HepG2 (cell line): ENCODE data around the gene RAB32. TPM values are rescaled to one million over a fixed set of nuclear protein-coding genes. Genes with fewer than 3 reads are reported as not detected.

Experiments used
- BORCS8-MEF2B ChIP-seq: sonication (generic); formaldehyde crosslinking; IDR thresholded peaks from 2 replicates; pipeline ENCODE4 v1.8.0; 2022; ENCODE audit warnings: mild to moderate bottlenecking, missing genetic modification reagents
- CAMTA2 ChIP-seq: sonication (generic); formaldehyde crosslinking; IDR thresholded peaks from 2 replicates; pipeline ENCODE4 v1.4.0; 2020; ENCODE audit warnings: mild to moderate bottlenecking, missing genetic modification reagents, borderline replicate concordance
- DMAP1 ChIP-seq: IDR thresholded peaks from 2 replicates; pipeline ENCODE4 v1.6.1; 2016
- ETV5 ChIP-seq: IDR thresholded peaks from 2 replicates; pipeline ENCODE4 v1.6.1; 2018; ENCODE audit warnings: missing biosample characterization, missing genetic modification reagents, inconsistent platforms, borderline replicate concordance
- HNF4G ChIP-seq, 2 experiments: sonication (generic) in 1 of 2; formaldehyde crosslinking in 1 of 2; IDR thresholded peaks; 2 replicates each; pipeline versions ENCODE4 v1.4.0 to v1.6.1; 2011 to 2020; ENCODE audit warnings: borderline replicate concordance in 2 of 2, low read depth in 2 of 2, mild to moderate bottlenecking in 2 of 2, low read length in 1 of 2, missing genetic modification reagents in 1 of 2, moderate library complexity in 1 of 2
- MED1 ChIP-seq: sonication (generic); formaldehyde crosslinking; IDR thresholded peaks from 2 replicates; pipeline ENCODE4 v1.4.0; 2020; ENCODE audit warnings: missing genetic modification reagents
- NFE2 ChIP-seq: sonication (generic); formaldehyde crosslinking; IDR thresholded peaks from 2 replicates; pipeline ENCODE4 v1.4.0; 2020; ENCODE audit warnings: missing genetic modification reagents
- PCBP1 ChIP-seq: fragments of 200-400 bp; formaldehyde crosslinking; IDR thresholded peaks from 2 replicates; pipeline ENCODE4 v1.6.1; 2017; ENCODE audit warnings: mild to moderate bottlenecking, low read depth, low read length, borderline replicate concordance
- PITX1 ChIP-seq: sonication (generic); formaldehyde crosslinking; IDR thresholded peaks from 2 replicates; pipeline ENCODE4 v1.5.1; 2020; ENCODE audit warnings: mild to moderate bottlenecking, missing genetic modification reagents
- SATB2 ChIP-seq: sonication (generic); formaldehyde crosslinking; IDR thresholded peaks from 2 replicates; pipeline ENCODE4 v1.5.0; 2020; ENCODE audit warnings: missing genetic modification reagents
- SOX13 ChIP-seq, 3 experiments: fragments of 450-650 bp in 1 of 3; sonication (generic) in 1 of 3; formaldehyde crosslinking in 1 of 3; IDR thresholded peaks in 2 of 3; conservative IDR thresholded peaks in 1 of 3; 2 replicates each; pipeline versions ENCODE4 v1.5.0 to v1.6.1; 2016 to 2020; ENCODE audit warnings: antibody characterized with exemption in 1 of 3, mild to moderate bottlenecking in 1 of 3, missing compliant biosample characterization in 1 of 3, missing genetic modification reagents in 1 of 3, moderate library complexity in 1 of 3
- SSRP1 ChIP-seq: IDR thresholded peaks from 2 replicates; pipeline ENCODE4 v1.6.1; 2016; ENCODE audit warnings: control low read depth
- SYNCRIP ChIP-seq: fragments of 200-400 bp; formaldehyde crosslinking; IDR thresholded peaks from 2 replicates; pipeline ENCODE4 v1.6.1; 2018; ENCODE audit warnings: mild to moderate bottlenecking, low read depth, low read length; ENCODE audit not compliant: insufficient read depth
- WIZ ChIP-seq: sonication (generic); formaldehyde crosslinking; IDR thresholded peaks from 2 replicates; pipeline ENCODE4 v1.5.1; 2020; ENCODE audit warnings: mild to moderate bottlenecking, missing genetic modification reagents
- ZNF121 ChIP-seq: sonication (generic); formaldehyde crosslinking; IDR thresholded peaks from 2 replicates; pipeline ENCODE4 v1.5.0; 2020; ENCODE audit warnings: mild to moderate bottlenecking, missing genetic modification reagents
- ZNF343 ChIP-seq: sonication (generic); formaldehyde crosslinking; IDR thresholded peaks from 2 replicates; pipeline ENCODE4 v1.4.0; 2020; ENCODE audit warnings: mild to moderate bottlenecking, missing genetic modification reagents
- ZNF792 ChIP-seq: IDR thresholded peaks from 2 replicates; pipeline ENCODE4 v1.6.1; 2016
- polyA plus RNA-seq, 8 experiments: library from polyadenylated mRNA; depleted of rRNA in 3 of 8; stranded (reverse) in 7 of 8; unstranded in 1 of 8; fragments of >200 nt; fragmentation: Illumina TruSeq in 4 of 8; extraction: Trizol in 4 of 8; gene quantifications; 2 replicates each; pipeline versions ENCODE4 v1.2.1 to v1.2.3, GENCODE V29; 2011 to 2016; ENCODE audit warnings: low read depth in 4 of 8, missing spikeins in 1 of 8, mixed read lengths in 1 of 8; ENCODE audit not compliant: insufficient read depth in 1 of 8
- total RNA-seq, 5 experiments: library from RNA; depleted of rRNA; stranded (reverse); fragments of >200 nt; fragmentation: Illumina TruSeq; extraction: Trizol; gene quantifications; 2 replicates each; pipeline ENCODE4 v1.2.3, GENCODE V29; 2016; ENCODE audit warnings: low read depth in 1 of 5
- TF ChIP-seq, protein P1 (sequence below): sonication (generic); formaldehyde crosslinking; IDR thresholded peaks from 2 replicates; pipeline ENCODE4 v1.4.0; 2020; ENCODE audit warnings: mild to moderate bottlenecking, missing genetic modification reagents
- TF ChIP-seq, protein P2 (sequence below): sonication (generic); formaldehyde crosslinking; IDR thresholded peaks from 2 replicates; pipeline ENCODE4 v1.4.0; 2020; ENCODE audit warnings: missing genetic modification reagents, borderline replicate concordance
- TF ChIP-seq, protein P3 (sequence below): IDR thresholded peaks from 2 replicates; pipeline ENCODE4 v1.4.0; 2020; ENCODE audit warnings: mild to moderate bottlenecking, missing genetic modification reagents

The RAB32 gene
- total and polyA plus RNA-seq, 2 of the 13 experiments (the other 11 are each of a cell fraction or from before 2014, with no cell fraction given), result 43.7 to 93.9 TPM

DNA sequence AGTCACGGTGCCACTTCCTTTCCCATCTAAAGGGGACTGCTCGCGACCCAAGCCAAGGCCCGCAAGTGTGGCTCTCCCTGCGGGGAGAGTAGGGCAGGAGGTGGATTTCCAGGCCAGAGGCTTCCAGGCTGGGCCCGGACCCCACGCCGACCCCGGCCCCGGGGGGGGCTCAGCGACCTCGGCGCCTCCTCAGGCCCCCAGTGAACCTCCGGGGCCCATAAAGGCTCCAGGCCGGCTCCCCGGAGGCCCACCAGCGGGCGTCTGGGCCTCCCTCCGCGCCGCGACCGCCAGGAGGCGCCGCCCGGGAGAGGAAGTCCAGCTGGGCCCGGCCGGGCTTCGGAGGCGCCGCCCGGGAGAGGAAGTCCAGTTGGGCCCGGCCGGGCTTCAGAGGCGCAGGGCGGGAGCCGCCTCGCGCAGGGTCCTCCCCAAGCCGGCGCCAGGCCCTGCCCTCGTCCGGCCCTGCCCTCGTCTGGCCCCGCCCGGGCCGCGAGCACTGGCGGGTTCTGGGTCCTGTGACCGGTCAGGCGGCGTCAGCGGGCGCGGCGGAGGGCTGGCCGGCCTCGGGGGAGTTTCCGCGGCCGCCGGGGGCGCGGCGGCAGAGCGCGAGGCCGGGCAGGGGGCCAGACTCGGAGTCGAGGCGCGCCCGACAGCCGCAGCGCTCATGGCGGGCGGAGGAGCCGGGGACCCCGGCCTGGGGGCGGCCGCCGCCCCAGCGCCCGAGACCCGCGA, at the start of gene RAB32 (continued):
- TF ChIP-seq PCBP1, result no peak
- TF ChIP-seq DMAP1 (CRISPR knock-in tag), result peak; percentile 10; the same call in 1 of the 2 replicates
- TF ChIP-seq ZNF121 (CRISPR knock-in tag), result peak; percentile 73
- no peak for TF ChIP-seq SSRP1
- TF ChIP-seq ZNF792 (CRISPR knock-in tag), result no peak
- TF ChIP-seq BORCS8-MEF2B (CRISPR knock-in tag), result peak; percentile 20; the same call in 1 of the 2 replicates
- TF ChIP-seq ETV5 (CRISPR knock-in tag), result peak; percentile 71
- no peak for TF ChIP-seq CAMTA2 (CRISPR knock-in tag)
- 0 out of 2 replicates have a peak, but pooled peaks have one; percentile 7 for TF ChIP-seq SATB2 (CRISPR knock-in tag)
- peak; percentile 50 for TF ChIP-seq MED1 (CRISPR knock-in tag)
- no peak for TF ChIP-seq HNF4G (IDR thresholded peaks at IDR 0.05; ENCODE audit: borderline replicate concordance, low read depth, low read length)
- no peak for TF ChIP-seq HNF4G (CRISPR knock-in tag; IDR thresholded peaks at IDR 0.05; ENCODE audit: borderline replicate concordance, low read depth)
- TF ChIP-seq WIZ (CRISPR knock-in tag), result no peak
- TF ChIP-seq PITX1 (CRISPR knock-in tag), result no peak
- no peak for TF ChIP-seq NFE2
- no peak for TF ChIP-seq SYNCRIP
- no peak for TF ChIP-seq ZNF343 (CRISPR knock-in tag)
- TF ChIP-seq, protein P1, sequence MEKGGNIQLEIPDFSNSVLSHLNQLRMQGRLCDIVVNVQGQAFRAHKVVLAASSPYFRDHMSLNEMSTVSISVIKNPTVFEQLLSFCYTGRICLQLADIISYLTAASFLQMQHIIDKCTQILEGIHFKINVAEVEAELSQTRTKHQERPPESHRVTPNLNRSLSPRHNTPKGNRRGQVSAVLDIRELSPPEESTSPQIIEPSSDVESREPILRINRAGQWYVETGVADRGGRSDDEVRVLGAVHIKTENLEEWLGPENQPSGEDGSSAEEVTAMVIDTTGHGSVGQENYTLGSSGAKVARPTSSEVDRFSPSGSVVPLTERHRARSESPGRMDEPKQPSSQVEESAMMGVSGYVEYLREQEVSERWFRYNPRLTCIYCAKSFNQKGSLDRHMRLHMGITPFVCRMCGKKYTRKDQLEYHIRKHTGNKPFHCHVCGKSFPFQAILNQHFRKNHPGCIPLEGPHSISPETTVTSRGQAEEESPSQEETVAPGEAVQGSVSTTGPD (CRISPR knock-in tag), result no peak
- TF ChIP-seq, protein P2, sequence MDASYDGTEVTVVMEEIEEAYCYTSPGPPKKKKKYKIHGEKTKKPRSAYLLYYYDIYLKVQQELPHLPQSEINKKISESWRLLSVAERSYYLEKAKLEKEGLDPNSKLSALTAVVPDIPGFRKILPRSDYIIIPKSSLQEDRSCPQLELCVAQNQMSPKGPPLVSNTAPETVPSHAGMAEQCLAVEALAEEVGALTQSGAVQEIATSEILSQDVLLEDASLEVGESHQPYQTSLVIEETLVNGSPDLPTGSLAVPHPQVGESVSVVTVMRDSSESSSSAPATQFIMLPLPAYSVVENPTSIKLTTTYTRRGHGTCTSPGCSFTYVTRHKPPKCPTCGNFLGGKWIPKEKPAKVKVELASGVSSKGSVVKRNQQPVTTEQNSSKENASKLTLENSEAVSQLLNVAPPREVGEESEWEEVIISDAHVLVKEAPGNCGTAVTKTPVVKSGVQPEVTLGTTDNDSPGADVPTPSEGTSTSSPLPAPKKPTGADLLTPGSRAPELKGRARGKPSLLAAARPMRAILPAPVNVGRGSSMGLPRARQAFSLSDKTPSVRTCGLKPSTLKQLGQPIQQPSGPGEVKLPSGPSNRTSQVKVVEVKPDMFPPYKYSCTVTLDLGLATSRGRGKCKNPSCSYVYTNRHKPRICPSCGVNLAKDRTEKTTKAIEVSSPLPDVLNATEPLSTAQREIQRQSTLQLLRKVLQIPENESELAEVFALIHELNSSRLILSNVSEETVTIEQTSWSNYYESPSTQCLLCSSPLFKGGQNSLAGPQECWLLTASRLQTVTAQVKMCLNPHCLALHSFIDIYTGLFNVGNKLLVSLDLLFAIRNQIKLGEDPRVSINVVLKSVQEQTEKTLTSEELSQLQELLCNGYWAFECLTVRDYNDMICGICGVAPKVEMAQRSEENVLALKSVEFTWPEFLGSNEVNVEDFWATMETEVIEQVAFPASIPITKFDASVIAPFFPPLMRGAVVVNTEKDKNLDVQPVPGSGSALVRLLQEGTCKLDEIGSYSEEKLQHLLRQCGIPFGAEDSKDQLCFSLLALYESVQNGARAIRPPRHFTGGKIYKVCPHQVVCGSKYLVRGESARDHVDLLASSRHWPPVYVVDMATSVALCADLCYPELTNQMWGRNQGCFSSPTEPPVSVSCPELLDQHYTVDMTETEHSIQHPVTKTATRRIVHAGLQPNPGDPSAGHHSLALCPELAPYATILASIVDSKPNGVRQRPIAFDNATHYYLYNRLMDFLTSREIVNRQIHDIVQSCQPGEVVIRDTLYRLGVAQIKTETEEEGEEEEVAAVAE (CRISPR knock-in tag), result no peak
- no peak for TF ChIP-seq SOX13 (IDR thresholded peaks at IDR 0.05)
- 0 out of 4 replicates have a peak, but pooled peaks of 1 of the 2 experiments have one; percentile 9 for TF ChIP-seq SOX13 (CRISPR knock-in tag; conservative IDR thresholded peaks at IDR 0.05 in 1 of 2, IDR thresholded peaks at IDR 0.05 in 1 of 2)
- TF ChIP-seq, protein P3, sequence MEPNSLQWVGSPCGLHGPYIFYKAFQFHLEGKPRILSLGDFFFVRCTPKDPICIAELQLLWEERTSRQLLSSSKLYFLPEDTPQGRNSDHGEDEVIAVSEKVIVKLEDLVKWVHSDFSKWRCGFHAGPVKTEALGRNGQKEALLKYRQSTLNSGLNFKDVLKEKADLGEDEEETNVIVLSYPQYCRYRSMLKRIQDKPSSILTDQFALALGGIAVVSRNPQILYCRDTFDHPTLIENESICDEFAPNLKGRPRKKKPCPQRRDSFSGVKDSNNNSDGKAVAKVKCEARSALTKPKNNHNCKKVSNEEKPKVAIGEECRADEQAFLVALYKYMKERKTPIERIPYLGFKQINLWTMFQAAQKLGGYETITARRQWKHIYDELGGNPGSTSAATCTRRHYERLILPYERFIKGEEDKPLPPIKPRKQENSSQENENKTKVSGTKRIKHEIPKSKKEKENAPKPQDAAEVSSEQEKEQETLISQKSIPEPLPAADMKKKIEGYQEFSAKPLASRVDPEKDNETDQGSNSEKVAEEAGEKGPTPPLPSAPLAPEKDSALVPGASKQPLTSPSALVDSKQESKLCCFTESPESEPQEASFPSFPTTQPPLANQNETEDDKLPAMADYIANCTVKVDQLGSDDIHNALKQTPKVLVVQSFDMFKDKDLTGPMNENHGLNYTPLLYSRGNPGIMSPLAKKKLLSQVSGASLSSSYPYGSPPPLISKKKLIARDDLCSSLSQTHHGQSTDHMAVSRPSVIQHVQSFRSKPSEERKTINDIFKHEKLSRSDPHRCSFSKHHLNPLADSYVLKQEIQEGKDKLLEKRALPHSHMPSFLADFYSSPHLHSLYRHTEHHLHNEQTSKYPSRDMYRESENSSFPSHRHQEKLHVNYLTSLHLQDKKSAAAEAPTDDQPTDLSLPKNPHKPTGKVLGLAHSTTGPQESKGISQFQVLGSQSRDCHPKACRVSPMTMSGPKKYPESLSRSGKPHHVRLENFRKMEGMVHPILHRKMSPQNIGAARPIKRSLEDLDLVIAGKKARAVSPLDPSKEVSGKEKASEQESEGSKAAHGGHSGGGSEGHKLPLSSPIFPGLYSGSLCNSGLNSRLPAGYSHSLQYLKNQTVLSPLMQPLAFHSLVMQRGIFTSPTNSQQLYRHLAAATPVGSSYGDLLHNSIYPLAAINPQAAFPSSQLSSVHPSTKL (CRISPR knock-in tag), result peak; percentile 36; the same call in 1 of the 2 replicates
